ENCODE data around the gene PRKN. TPM values are rescaled to one million over a fixed set of nuclear protein-coding genes. Genes with fewer than 3 reads are reported as not detected.

The PRKN gene
- total and polyA plus RNA-seq, 9 of the 15 experiments (the other 6 are each of a cell fraction or from before 2014, with no cell fraction given) = 0.03 to 0.96 (median 0.15) TPM; not detected in 2

- H3K4me3 ChIP-seq = no peak overlapping the region
- peaks cover 0 to 15% of the 10 kb centered on the region in 2 experiments; a peak in 1 of 5 replicates for H3K27me3 ChIP-seq (ENCODE audit: control insufficient read depth in 2 of 2, insufficient read depth in 2 of 2, low read length in 2 of 2)
- H4K20me1 ChIP-seq (replicated peaks; ENCODE audit: control insufficient read depth, insufficient read depth, low read length) = no peaks in the 10 kb centered on the region
- 0% methylated on average over 3 of the region's 3 CpGs for WGBS (ENCODE audit: insufficient coverage, low coverage, missing lambda C conversion rate)
- H3K4me1 ChIP-seq (replicated peaks in 1 of 2; ENCODE audit: control insufficient read depth in 2 of 2, insufficient read depth in 2 of 2, low read length in 2 of 2) = no peaks in the 10 kb centered on the region
- ChIA-PET CTCF (ENCODE audit: low intra/inter-chr PET ratio) (no interaction called here), POLR2A (interaction anchor here (1.3 kb wide), 1 partner anchor 10 kb away, joined by 4 read pairs; no protein-coding TSS in a partner anchor)
- no peak overlapping the region for H3K9ac ChIP-seq (ENCODE audit: insufficient read depth in 1 of 2, low read depth in 2 of 2, low read length in 2 of 2)
- FAIRE-seq = no peak
- H3K27ac ChIP-seq (ENCODE audit: extremely low read depth, low read depth, low read length) = no peak overlapping the region
- no peaks in the 10 kb centered on the region for H3K36me3 ChIP-seq (ENCODE audit: control insufficient read depth, insufficient read depth, low read length)
- intact Hi-C loops (cut with micrococcal nuclease) (no loop called here), in situ Hi-C loops (cut with MboI) (no loop called here)
- no TSS peak for BruUV-seq (replicated peaks)
- H3K4me2 ChIP-seq (ENCODE audit: insufficient read depth, low read length) = no peak overlapping the region
- no peaks in the 10 kb centered on the region for H3K79me2 ChIP-seq (ENCODE audit: control insufficient read depth, insufficient read depth, low read length)
- H3K9me3 ChIP-seq (replicated peaks; ENCODE audit: control insufficient read depth, insufficient read depth, low read depth, low read length) = no peaks in the 10 kb centered on the region
- ATAC-seq = no peak
- H2AFZ ChIP-seq (ENCODE audit: low read depth, low read length) = no peak overlapping the region
- H3K9me1 ChIP-seq (ENCODE audit: control insufficient read depth, insufficient read depth, low read length) = no peaks in the 10 kb centered on the region
- DNase-seq (ENCODE audit: extremely low read depth in 1 of 4, low spot score in 3 of 4) = no peak
- TF ChIP-seq NKRF (IDR thresholded peaks at IDR 0.05; ENCODE audit: borderline replicate concordance) = no peak
- no peak for TF ChIP-seq NUFIP1 (IDR thresholded peaks at IDR 0.05; ENCODE audit: partially characterized antibody)
- TF ChIP-seq ZNF253 (CRISPR knock-in tag; conservative IDR thresholded peaks at IDR 0.05) = no peak
- no peak for TF ChIP-seq PTTG1 (tag; IDR thresholded peaks at IDR 0.05; ENCODE audit: low read depth)
- TF ChIP-seq MGA (IDR thresholded peaks at IDR 0.05) = no peak
- TF ChIP-seq NONO (IDR thresholded peaks at IDR 0.05; ENCODE audit: low read depth in 2 of 2, low read length in 1 of 2) = no peak
- no peak for TF ChIP-seq THRA (IDR thresholded peaks at IDR 0.05)
- TF ChIP-seq NFIC (IDR thresholded peaks at IDR 0.05) = no peak
Observed at GRCh38 chr6:161803131-161803530, 924.4 kb downstream of the PRKN start.
